K562 (cell line): ENCODE data around the gene ARHGEF10L. TPM values are rescaled to one million over a fixed set of nuclear protein-coding genes. Genes with fewer than 3 reads are reported as not detected.

Experiments
- ATAC-seq: fragments of 200-7000 bp; cut with Tn5 transposase; 3 replicates; pipeline ENCODE4 v1.9.1; 2020; ENCODE audit warnings: moderate library complexity
- BruUV-seq: library from RNA; stranded (reverse); fragments of 400-500 nt; replicated peaks from 2 replicates; lab custom pipeline; 2021; lab: Mats Ljungman, UMichigan
- CTCF ChIA-PET: fragments of 300-600 bp; formaldehyde crosslinking; extraction: SDS; loops from one replicate; lab custom pipeline; 2021; ENCODE audit warnings: low intra/inter-chr PET ratio; lab: Yijun Ruan, JAX
- POLR2A ChIA-PET: fragments of 300-600, 350-650 bp; sonication (Branson Sonifier 250); formaldehyde crosslinking; extraction: SDS; loops from one replicate; lab custom pipeline; 2021; ENCODE audit warnings: antibody characterized with exemption, inconsistent platforms; lab: Yijun Ruan, JAX
- DNase-seq, 4 experiments: peaks; one replicate each; pipeline versions ENCODE4 v3.0.0 to v3.0.0-alpha.2; 2011 to 2018; ENCODE audit warnings: low spot score in 3 of 4, mixed read lengths in 3 of 4; ENCODE audit errors: extremely low read depth in 1 of 4
- FAIRE-seq: peaks from 2 replicates; lab custom pipeline; 2011; peaks lifted over from hg19 to GRCh38; lab: Jason Lieb, UNC
- H2AFZ ChIP-seq: 2 replicates; pipeline ENCODE4 v1.6.0; 2011; ENCODE audit warnings: low read depth, low read length, control low read depth, inconsistent platforms
- H3K27ac ChIP-seq: fragments of 200-600 bp; 3 replicates; pipeline ENCODE4 v1.8.0; 2011; ENCODE audit warnings: low read depth, mild to moderate bottlenecking, control low read depth, inconsistent platforms, low read length, moderate library complexity, mixed read lengths; ENCODE audit errors: extremely low read depth
- H3K27me3 ChIP-seq, 2 experiments: fragments of 300-600 bp in 1 of 2; 2 replicates in 1 of 2; 3 replicates in 1 of 2; pipeline versions ENCODE4 v1.6.0 to v1.8.0; 2011; ENCODE audit warnings: inconsistent platforms in 2 of 2, low read length in 2 of 2, mild to moderate bottlenecking in 1 of 2, mixed read lengths in 1 of 2, moderate library complexity in 1 of 2; ENCODE audit not compliant: control insufficient read depth in 2 of 2, insufficient read depth in 2 of 2
- H3K36me3 ChIP-seq: fragments of 300-600 bp; 3 replicates; pipeline ENCODE4 v1.8.0; 2011; ENCODE audit warnings: mild to moderate bottlenecking, low read length, inconsistent platforms; ENCODE audit not compliant: control insufficient read depth, insufficient read depth
- H3K4me1 ChIP-seq, 2 experiments: fragments of 200-600 bp in 1 of 2; replicated peaks in 1 of 2; 2 replicates in 1 of 2; 3 replicates in 1 of 2; pipeline versions ENCODE4 v1.5.1 to v1.8.0; 2011; ENCODE audit warnings: inconsistent platforms in 2 of 2, low read length in 2 of 2, mild to moderate bottlenecking in 1 of 2, mixed read lengths in 1 of 2, moderate library complexity in 1 of 2; ENCODE audit not compliant: control insufficient read depth in 2 of 2, insufficient read depth in 2 of 2
- H3K4me2 ChIP-seq: 2 replicates; pipeline ENCODE4 v1.6.1; 2011; ENCODE audit warnings: low read length, control low read depth, inconsistent platforms, mixed read lengths; ENCODE audit not compliant: insufficient read depth
- H3K4me3 ChIP-seq: fragments of 200-600 bp; sonication (generic), shearing (Covaris generic); 2 replicates; pipeline ENCODE4 v1.5.1; 2016; ENCODE audit warnings: control low read depth, inconsistent platforms
- H3K79me2 ChIP-seq: fragments of 200-600 bp; 3 replicates; pipeline ENCODE4 v1.8.0; 2011; ENCODE audit warnings: low read length, inconsistent platforms; ENCODE audit not compliant: control insufficient read depth, insufficient read depth
- H3K9ac ChIP-seq, 2 experiments: 2 replicates each; pipeline versions ENCODE4 v1.6.0 to v1.6.1; 2011; ENCODE audit warnings: low read depth in 2 of 2, low read length in 2 of 2, control low read depth in 1 of 2, inconsistent platforms in 1 of 2, mild to moderate bottlenecking in 1 of 2, mixed read lengths in 1 of 2; ENCODE audit not compliant: insufficient read depth in 1 of 2
- H3K9me1 ChIP-seq: one replicate; pipeline ENCODE4 v1.6.0; 2011; ENCODE audit warnings: inconsistent platforms, mild to moderate bottlenecking, low read length, moderate library complexity; ENCODE audit not compliant: control insufficient read depth, insufficient read depth
- H3K9me3 ChIP-seq: replicated peaks from 2 replicates; pipeline ENCODE4 v1.5.1; 2011; ENCODE audit warnings: low read depth, low read length, inconsistent platforms; ENCODE audit not compliant: control insufficient read depth, insufficient read depth
- H4K20me1 ChIP-seq: replicated peaks from 2 replicates; pipeline ENCODE4 v1.6.1; 2011; ENCODE audit warnings: low read length, inconsistent platforms, mixed read lengths; ENCODE audit not compliant: control insufficient read depth, insufficient read depth
- ETV1 ChIP-seq: fragments of 450-650 bp; conservative IDR thresholded peaks from 2 replicates; pipeline ENCODE4 v1.6.1; 2016; ENCODE audit warnings: missing genetic modification characterization, control low read depth, low read depth, missing compliant biosample characterization
- POLR2H ChIP-seq: IDR thresholded peaks from 2 replicates; pipeline ENCODE4 v1.6.1; 2016; ENCODE audit warnings: missing genetic modification characterization, low read depth, mild to moderate bottlenecking, control low read depth, missing compliant biosample characterization, moderate library complexity
- STAT5B ChIP-seq: fragments of 250-450 bp; sonication (Bioruptor Pico); IDR thresholded peaks from 2 replicates; pipeline ENCODE4 v1.8.0; 2021; ENCODE audit warnings: mild to moderate bottlenecking, inconsistent platforms
- WGBS: fragments of 100-300 bp; shearing (Covaris generic); methylation state at CpG from one replicate; pipeline ENCODE4 v1.1.6; 2016; ENCODE audit warnings: low coverage, mixed read lengths; ENCODE audit not compliant: insufficient coverage; ENCODE audit errors: missing lambda C conversion rate; 5-methylcytosine and 5-hydroxymethylcytosine counted together
- in situ Hi-C: fragments of 300-500 bp; cut with MboI; formaldehyde crosslinking; loops from 4 replicates; pipeline ENCODE4 v1.15.0; 2018; ENCODE audit warnings: inconsistent platforms, mixed read lengths
- intact Hi-C: fragments of 100-400 bp; cut with micrococcal nuclease; formaldehyde crosslinking; loops from 2 replicates; pipeline ENCODE4 v1.14.2; 2022
- polyA plus RNA-seq, 8 experiments: library from polyadenylated mRNA; depleted of rRNA in 4 of 8; stranded (reverse) in 5 of 8; unstranded in 3 of 8; fragments of >200 nt; fragmentation: Nextera tagmentation in 2 of 8; fragmentation: Illumina TruSeq in 1 of 8; extraction: Ambion mirVana in 2 of 8; extraction: Trizol in 1 of 8; gene quantifications; 2 replicates each; pipeline versions ENCODE4 v1.2.1 to v1.2.3, GENCODE V29; 2011 to 2014; ENCODE audit warnings: inconsistent platforms in 1 of 8, missing spikeins in 1 of 8
- total RNA-seq, 7 experiments: library from RNA; depleted of rRNA in 6 of 7; stranded (reverse); fragments of >200 nt in 6 of 7; fragmentation: Illumina TruSeq in 2 of 7; extraction: Trizol in 2 of 7; gene quantifications; 2 replicates each; pipeline versions ENCODE4 v1.2.1 to v1.2.3, GENCODE V29; 2011 to 2021; ENCODE audit warnings: low replicate concordance in 1 of 7
- TF ChIP-seq, protein P1 (sequence below): fragments of 250-450 bp; sonication (Bioruptor Pico); IDR thresholded peaks from 2 replicates; pipeline ENCODE4 v1.5.0; 2020; ENCODE audit warnings: mild to moderate bottlenecking

The ARHGEF10L gene
- total and polyA plus RNA-seq, 9 of the 15 experiments (the other 6 are each of a cell fraction or from before 2014, with no cell fraction given): 0.09 to 0.13 TPM; not detected in 7

DNA sequence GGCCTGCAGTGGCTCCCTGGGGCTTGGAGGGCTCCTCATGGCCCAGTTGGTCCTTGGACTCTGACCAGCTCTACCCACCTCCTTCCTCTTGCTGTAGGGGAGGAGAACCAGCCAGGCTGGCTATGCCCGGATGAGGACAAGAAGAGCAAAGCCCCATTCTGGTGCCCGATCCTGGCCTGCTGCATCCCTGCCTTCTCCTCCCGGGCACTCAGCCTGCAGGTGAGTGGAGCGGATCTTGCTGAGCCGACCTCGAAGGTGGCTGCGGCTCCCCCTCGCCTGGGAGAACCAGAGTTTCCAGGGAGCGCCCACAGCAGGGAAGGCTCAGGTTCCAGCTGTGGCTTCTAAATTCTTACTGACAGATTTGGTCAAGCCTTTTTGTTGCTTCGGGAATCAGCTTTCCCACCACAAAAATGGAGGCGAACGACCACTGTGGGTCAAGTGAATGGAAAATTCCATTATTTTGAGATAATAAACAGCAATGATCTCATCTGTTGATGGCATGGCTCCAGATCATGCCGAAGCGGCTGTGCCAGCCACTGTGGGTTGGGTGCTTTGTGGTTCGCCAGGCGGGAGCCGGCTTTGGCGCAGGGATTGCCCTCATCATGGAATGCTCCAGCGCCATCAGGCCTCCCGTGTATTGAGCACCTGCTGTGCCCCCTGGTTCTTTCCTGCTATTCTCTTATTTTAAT, 109.1 kb downstream of the ARHGEF10L start:
- TF ChIP-seq ETV1 (tag): no peak
- no peak for TF ChIP-seq POLR2H
- TF ChIP-seq, protein P1, sequence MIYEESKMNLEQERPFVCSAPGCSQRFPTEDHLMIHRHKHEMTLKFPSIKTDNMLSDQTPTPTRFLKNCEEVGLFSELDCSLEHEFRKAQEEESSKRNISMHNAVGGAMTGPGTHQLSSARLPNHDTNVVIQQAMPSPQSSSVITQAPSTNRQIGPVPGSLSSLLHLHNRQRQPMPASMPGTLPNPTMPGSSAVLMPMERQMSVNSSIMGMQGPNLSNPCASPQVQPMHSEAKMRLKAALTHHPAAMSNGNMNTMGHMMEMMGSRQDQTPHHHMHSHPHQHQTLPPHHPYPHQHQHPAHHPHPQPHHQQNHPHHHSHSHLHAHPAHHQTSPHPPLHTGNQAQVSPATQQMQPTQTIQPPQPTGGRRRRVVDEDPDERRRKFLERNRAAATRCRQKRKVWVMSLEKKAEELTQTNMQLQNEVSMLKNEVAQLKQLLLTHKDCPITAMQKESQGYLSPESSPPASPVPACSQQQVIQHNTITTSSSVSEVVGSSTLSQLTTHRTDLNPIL (CRISPR knock-in tag): no peak
- TF ChIP-seq STAT5B (CRISPR knock-in tag): no peak
- TF ChIP-seq, all 486 proteins: peak for 0
- ChIA-PET CTCF (no interaction called here), POLR2A (interaction anchor here (0.6 kb wide), 1 partner anchor 1009 kb away, joined by 3 read pairs; no protein-coding TSS in a partner anchor)
- Histone ChIP-seq H3K4me2 (no peak overlapping the region), H3K4me1 (0 out of 5 replicates have a peak, but pooled peaks cover 0 to 6% of the 10 kb centered on the region in 2 experiments), H3K9me1 (no peaks in the 10 kb centered on the region), H3K9me3 (no peaks in the 10 kb centered on the region), H3K27me3 (peaks cover 34 to 69% of the 10 kb centered on the region in 2 experiments), H3K4me3 (no peak overlapping the region), H3K9ac (no peak overlapping the region), H4K20me1 (peaks cover 16% of the 10 kb centered on the region), H2AFZ (no peak overlapping the region), H3K27ac (no peak overlapping the region), H3K36me3 (no peaks in the 10 kb centered on the region), H3K79me2 (no peaks in the 10 kb centered on the region)
- in situ Hi-C loops: loop anchor here (10.0 kb wide), 1 partner anchor 936 kb away; no protein-coding TSS in a partner anchor
- intact Hi-C loops: no loop called here
- WGBS: 3% methylated on average over 20 of the region's 20 CpGs
- ATAC-seq (no peak), DNase-seq (no peak), FAIRE-seq (no peak)
- BruUV-seq: no TSS peak
